C4-2B (cell line): ENCODE measurements around the gene KRTAP10-3.

Experiments
- CTCF ChIP-seq: fragments of 450-650 bp; conservative IDR thresholded peaks from 2 replicates; pipeline ENCODE4 v1.5.1; 2017; ENCODE audit warnings: mild to moderate bottlenecking
- ZFX ChIP-seq: fragments of 450-650 bp; IDR thresholded peaks from 2 replicates; pipeline ENCODE4 v1.6.1; 2017

- no peak for TF ChIP-seq CTCF
- TF ChIP-seq ZFX, result no peak
Measured at GRCh38 chr21:44527156-44527982, 31.2 kb downstream of the KRTAP10-3 start.
